GM21447 (cell line): ENCODE measurements around the gene TTLL10.

Experiments used
- ATAC-seq: cut with Tn5 transposase; IDR thresholded peaks from one replicate; pipeline ENCODE4 v1.9.1; 2021; ENCODE audit not compliant: unreplicated experiment

The TTLL10 gene

DNA sequence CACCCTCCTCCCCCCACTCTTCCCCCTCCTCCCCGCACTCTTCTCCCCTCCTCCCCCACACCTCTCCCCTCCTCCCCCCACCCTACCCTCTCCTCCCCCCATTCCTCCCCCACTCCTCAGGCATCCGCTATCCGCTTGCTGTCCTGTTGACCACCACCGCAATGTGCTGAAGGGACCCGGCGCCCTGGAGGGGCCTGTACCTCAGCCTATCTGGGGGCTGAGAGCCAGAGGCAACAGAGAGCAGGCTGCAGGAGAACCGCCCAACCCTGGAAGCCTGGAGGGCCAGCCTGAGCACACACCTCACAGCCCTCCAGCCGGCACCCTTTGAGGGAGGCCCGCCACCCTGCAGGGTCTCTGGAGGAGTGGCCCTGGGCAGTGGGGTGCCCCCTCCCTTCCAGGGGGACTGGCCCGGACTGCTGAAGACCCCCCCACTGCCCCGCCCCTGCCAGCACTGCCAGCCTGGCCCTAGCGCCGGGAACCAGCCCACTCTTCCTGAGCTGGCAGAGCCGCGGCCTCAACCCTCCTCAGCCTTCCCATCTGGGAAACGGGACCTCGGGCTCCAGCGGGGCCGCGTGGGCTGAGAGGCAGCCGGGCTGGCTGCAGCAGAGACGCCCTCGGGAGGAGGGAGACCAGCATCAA is 71.6 kb downstream of the TTLL10 start:
- no peak for ATAC-seq

- no peak for ATAC-seq
Observed at GRCh38 chr1:1245817-1246576, 72.3 kb downstream of the TTLL10 start.

- ATAC-seq, result no peak
Observed at GRCh38 chr1:1246577-1247340, 73.1 kb downstream of the TTLL10 start, which contains the start of gene C1QTNF12. C1QTNF12 (minus strand) TSS chr1:1246722; CDS start chr1:1246690, 32 bp downstream.

GRCh38 chr1:1247341-1247913 is 73.7 kb downstream of the TTLL10 start:
- no peak for ATAC-seq
